ENCODE results near the gene DHRS7B. TPM values are rescaled to one million over a fixed set of nuclear protein-coding genes. Genes with fewer than 3 reads are reported as not detected.

DHRS7B gene
- total RNA-seq, 4 donors from 2014 or later = 24.3 to 35.1 (median 33.7) TPM

DNA sequence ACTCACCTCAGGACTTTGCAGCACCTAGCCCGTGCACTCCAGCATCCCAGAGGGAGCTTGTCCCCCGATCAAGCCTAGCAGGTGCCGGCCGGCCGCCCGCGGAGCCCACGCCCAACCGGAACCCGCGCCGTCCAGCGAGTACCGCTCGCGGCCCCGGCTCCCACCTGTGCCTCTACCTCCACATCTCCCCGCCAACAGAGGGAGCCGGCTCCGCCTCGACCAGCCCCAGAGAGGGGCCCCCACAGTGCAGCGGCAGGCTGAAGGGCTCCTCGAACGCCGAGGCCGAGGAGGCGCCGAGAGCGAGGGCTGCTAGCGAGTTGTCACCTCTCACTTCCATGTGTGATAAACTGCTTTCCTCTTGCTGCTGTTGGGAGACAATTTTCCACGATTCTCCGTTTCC, 41.1 kb upstream of the DHRS7B start:
- H3K4me1 ChIP-seq = no peaks in the 10 kb centered on the region
- H3K27ac ChIP-seq = no peak overlapping the region
- no peak for DNase-seq (ENCODE audit: low spot score in 2 of 2)
- no peak overlapping the region for H3K4me3 ChIP-seq
- TF ChIP-seq CTCF (IDR thresholded peaks at IDR 0.05) = no peak
- no peak for TF ChIP-seq EP300 (IDR thresholded peaks at IDR 0.05)
- TF ChIP-seq POLR2A (IDR thresholded peaks at IDR 0.05) = no peak
- 91 to 97% methylated on average over 32 of the region's 32 CpGs for WGBS, 2 donors
- H3K9me3 ChIP-seq = no peaks in the 10 kb centered on the region
- no peaks in the 10 kb centered on the region for H3K36me3 ChIP-seq
- no peaks in the 10 kb centered on the region for H3K27me3 ChIP-seq

GRCh38 chr17:21089145-21089544, 37.6 kb upstream of the DHRS7B start:
- Histone ChIP-seq H3K36me3 (no peaks in the 10 kb centered on the region), H3K9me3 (no peaks in the 10 kb centered on the region), H3K27me3 (no peaks in the 10 kb centered on the region), H3K4me3 (no peak overlapping the region), H3K4me1 (no peaks in the 10 kb centered on the region), H3K27ac (no peak overlapping the region)
- 39 to 43% methylated on average over 1 of the region's 1 CpG for WGBS, 2 donors
- TF ChIP-seq POLR2A (IDR thresholded peaks at IDR 0.05) (no peak), EP300 (IDR thresholded peaks at IDR 0.05) (no peak), CTCF (IDR thresholded peaks at IDR 0.05) (no peak)
- no peak for DNase-seq (ENCODE audit: low spot score in 2 of 2)

DNA sequence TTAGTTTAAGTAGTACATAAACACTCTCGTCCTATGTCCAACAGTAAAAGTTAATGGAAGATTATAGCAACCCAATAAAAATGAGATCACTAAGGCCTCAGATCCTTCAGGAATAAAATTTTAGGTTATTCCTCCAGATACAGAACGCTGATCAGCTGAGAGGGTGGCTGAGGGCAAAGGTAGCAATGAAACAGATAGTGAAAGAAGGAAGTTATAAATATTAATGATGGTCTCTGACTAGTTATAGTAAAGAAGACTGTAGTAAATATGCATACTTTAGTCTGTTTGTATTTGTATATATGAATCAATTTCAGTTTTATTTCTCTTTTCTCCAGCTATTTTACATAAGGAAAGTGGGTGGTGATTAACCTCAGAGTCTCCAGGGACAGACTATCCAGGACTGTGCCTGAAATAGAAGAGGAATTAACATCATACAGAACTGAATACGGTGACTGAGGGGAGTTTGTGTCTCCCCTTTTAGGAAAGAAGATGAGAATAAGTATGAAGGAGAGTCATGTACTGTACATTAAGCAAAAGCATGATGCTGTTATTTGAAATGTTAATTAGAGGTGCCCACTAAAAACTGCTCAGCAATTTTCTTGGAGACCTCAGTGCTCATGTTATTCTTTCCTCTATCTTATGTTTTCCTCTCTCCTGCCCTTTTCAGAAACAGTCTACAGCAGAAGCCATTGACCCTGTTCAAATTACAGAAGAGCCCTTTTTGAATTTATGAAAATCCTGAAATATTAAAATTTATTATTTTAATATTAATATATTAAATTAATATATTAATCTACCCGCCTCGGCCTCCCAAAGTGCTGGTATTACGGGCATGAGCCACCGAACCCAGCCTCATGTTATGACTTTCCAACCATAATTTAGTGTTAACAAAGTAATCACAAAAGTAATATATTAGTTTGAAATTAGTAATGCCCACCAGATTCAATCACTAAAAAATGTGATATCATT, 36.5 kb upstream of the DHRS7B start:
- 80 to 82% methylated on average over 7 of the region's 7 CpGs for WGBS, 2 donors
- Histone ChIP-seq H3K27ac (peak overlapping the region in 1 of 4 donors; percentile 16), H3K4me3 (no peak overlapping the region), H3K27me3 (no peaks in the 10 kb centered on the region), H3K36me3 (no peaks in the 10 kb centered on the region), H3K4me1 (no peaks in the 10 kb centered on the region), H3K9me3 (no peaks in the 10 kb centered on the region)
- TF ChIP-seq CTCF (IDR thresholded peaks at IDR 0.05) (no peak), EP300 (IDR thresholded peaks at IDR 0.05) (no peak), POLR2A (IDR thresholded peaks at IDR 0.05) (no peak)
- DNase-seq (ENCODE audit: low spot score in 2 of 2) = no peak

DNA sequence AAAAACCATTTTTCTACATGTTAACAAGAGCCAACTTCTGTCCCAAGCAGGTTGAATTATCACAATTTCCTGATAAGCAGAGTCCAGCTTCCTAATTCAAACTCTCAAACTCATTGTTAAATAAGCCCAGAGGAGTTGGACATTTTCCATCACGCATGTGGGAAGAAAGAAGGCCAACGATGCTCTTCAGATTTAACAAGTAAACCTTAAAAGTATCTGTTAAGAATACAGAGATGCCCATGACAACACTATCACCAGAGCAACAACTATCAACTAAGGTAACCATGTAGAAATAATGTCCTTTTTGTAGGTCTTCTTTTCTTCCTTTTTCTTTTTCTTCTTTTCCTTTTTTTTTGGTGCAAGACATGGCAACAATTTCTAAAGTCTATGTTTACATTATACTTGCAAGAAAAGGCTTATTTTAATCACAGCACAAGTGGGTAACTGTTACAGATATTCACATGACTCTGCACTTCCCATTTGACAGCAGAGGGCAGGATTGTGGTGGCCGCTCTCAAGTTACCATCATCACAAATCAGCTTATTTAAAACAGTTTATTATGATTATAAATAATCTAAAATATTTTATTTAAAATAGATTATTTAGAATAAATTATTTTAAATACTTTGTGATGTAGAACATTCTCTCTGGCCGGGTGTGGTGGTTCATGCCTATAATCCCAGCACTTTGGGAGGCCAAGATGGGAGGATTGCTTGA, 35.7 kb upstream of the DHRS7B start:
- peak overlapping the region in 1 of 4 donors; percentile 16 for H3K27ac ChIP-seq
- H3K9me3 ChIP-seq = no peaks in the 10 kb centered on the region
- H3K36me3 ChIP-seq = no peaks in the 10 kb centered on the region
- no peaks in the 10 kb centered on the region for H3K4me1 ChIP-seq
- H3K4me3 ChIP-seq = no peak overlapping the region
- H3K27me3 ChIP-seq = no peaks in the 10 kb centered on the region
- WGBS, 2 donors = 46 to 50% methylated on average over 4 of the region's 4 CpGs
- no peak for TF ChIP-seq POLR2A (IDR thresholded peaks at IDR 0.05)
- TF ChIP-seq CTCF (IDR thresholded peaks at IDR 0.05) = peak in 1 of 5 experiments; percentile 8
- TF ChIP-seq EP300 (IDR thresholded peaks at IDR 0.05) = no peak
- DNase-seq (ENCODE audit: low spot score in 2 of 2) = no peak

DNA sequence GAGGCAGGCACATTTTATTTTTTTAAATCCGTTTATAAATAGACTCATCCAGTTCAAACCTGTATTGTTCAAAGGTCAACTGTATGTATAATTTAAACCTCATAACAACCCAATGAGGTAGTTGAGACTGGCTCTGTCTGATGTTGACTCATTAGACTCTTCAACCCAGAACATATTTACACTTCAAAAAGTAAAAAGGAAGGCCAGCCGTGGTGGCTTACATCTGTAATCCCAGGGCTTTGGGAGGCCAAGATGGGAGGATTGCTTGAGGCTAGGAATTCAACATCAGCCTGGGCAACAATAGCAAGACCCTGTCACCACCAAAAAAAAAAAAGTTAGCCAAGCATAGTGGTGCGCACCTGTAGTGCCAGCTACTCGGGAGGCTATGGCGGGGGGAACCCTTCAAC, 32.5 kb upstream of the DHRS7B start:
- 85 to 87% methylated on average over 5 of the region's 5 CpGs for WGBS, 2 donors
- no peak for TF ChIP-seq CTCF (IDR thresholded peaks at IDR 0.05)
- TF ChIP-seq EP300 (IDR thresholded peaks at IDR 0.05) = no peak
- TF ChIP-seq POLR2A (IDR thresholded peaks at IDR 0.05) = no peak

More for the DNA sequence above, 32.5 kb upstream of the DHRS7B start:
- peaks cover 0 to 6% (median 1%) of the 10 kb centered on the region in 4 donors for H3K4me1 ChIP-seq
- H3K4me3 ChIP-seq = no peak overlapping the region
- no peaks in the 10 kb centered on the region for H3K36me3 ChIP-seq
- no peak overlapping the region for H3K27ac ChIP-seq
- no peaks in the 10 kb centered on the region for H3K9me3 ChIP-seq
- H3K27me3 ChIP-seq = no peaks in the 10 kb centered on the region
- DNase-seq (ENCODE audit: low spot score in 2 of 2) = no peak

Data from tibial nerve (tissue), 4 donors.